Fibroblast of lung (primary cell): ENCODE results near the gene CDKN2B. TPM values are rescaled to one million over a fixed set of nuclear protein-coding genes. Genes with fewer than 3 reads are reported as not detected.

ENCODE experiments used
- DNase-seq, 2 donors: peaks; one replicate each; pipeline versions ENCODE4 v3.0.0 to v3.0.0-alpha.2; 2010; ENCODE audit warnings: low read depth in 2 of 2
- H2AFZ ChIP-seq: 2 replicates; pipeline ENCODE4 v1.5.1; 2012; ENCODE audit warnings: low read length, control low read depth, inconsistent platforms
- H3K27ac ChIP-seq: 2 replicates; pipeline ENCODE4 v1.5.1; 2011; ENCODE audit warnings: low read length, control low read depth; ENCODE audit not compliant: insufficient read depth
- H3K27me3 ChIP-seq: 2 replicates; pipeline ENCODE4 v1.5.1; 2011; ENCODE audit warnings: mild to moderate bottlenecking, low read length; ENCODE audit not compliant: control insufficient read depth, insufficient read depth
- H3K36me3 ChIP-seq: 2 replicates; pipeline ENCODE4 v1.5.1; 2011; ENCODE audit warnings: low read length; ENCODE audit not compliant: control insufficient read depth, insufficient read depth
- H3K4me1 ChIP-seq: 2 replicates; pipeline ENCODE4 v1.5.1; 2011; ENCODE audit warnings: low read length; ENCODE audit not compliant: control insufficient read depth, insufficient read depth; ENCODE audit errors: extremely low read depth
- H3K4me2 ChIP-seq: 2 replicates; pipeline ENCODE4 v1.5.1; 2011; ENCODE audit warnings: low read length, control low read depth; ENCODE audit not compliant: insufficient read depth; ENCODE audit errors: extremely low read depth
- H3K4me3 ChIP-seq, 4 experiments: fragments of 200-600 bp in 1 of 4; sonication (generic) in 1 of 4; replicated peaks in 1 of 4; 2 replicates each; pipeline ENCODE4 v1.5.1; 2011 to 2016; ENCODE audit warnings: low read length in 4 of 4, low read depth in 3 of 4, mild to moderate bottlenecking in 3 of 4, control low read depth in 2 of 4, inconsistent platforms in 1 of 4, mixed read lengths in 1 of 4; ENCODE audit not compliant: insufficient read depth in 1 of 4; ENCODE audit errors: control extremely low read depth in 1 of 4
- H3K79me2 ChIP-seq: 2 replicates; pipeline ENCODE4 v1.5.1; 2012; ENCODE audit warnings: mild to moderate bottlenecking, low read length, inconsistent platforms; ENCODE audit not compliant: control insufficient read depth, insufficient read depth
- H3K9ac ChIP-seq: 2 replicates; pipeline ENCODE4 v1.5.1; 2011; ENCODE audit warnings: mild to moderate bottlenecking, low read length, control low read depth; ENCODE audit not compliant: insufficient read depth
- H3K9me3 ChIP-seq: 2 replicates; pipeline ENCODE4 v1.5.1; 2012; ENCODE audit warnings: low read depth, low read length; ENCODE audit not compliant: control insufficient read depth, insufficient read depth
- H4K20me1 ChIP-seq: 2 replicates; pipeline ENCODE4 v1.5.1; 2011; ENCODE audit warnings: low read length; ENCODE audit not compliant: control insufficient read depth, insufficient read depth; ENCODE audit errors: extremely low read depth
- EZH2 ChIP-seq: IDR thresholded peaks from 2 replicates; pipeline ENCODE4 v1.5.1; 2012; ENCODE audit warnings: low read length, control low read depth, mild to moderate bottlenecking; ENCODE audit errors: missing control alignments
- polyA plus RNA-seq, 2 donors: library from polyadenylated mRNA; depleted of rRNA in 1 of 2; stranded (reverse) in 1 of 2; unstranded in 1 of 2; fragments of >200 nt; gene quantifications; 2 replicates each; pipeline ENCODE4 v1.2.1, GENCODE V29; 2011 to 2012; ENCODE audit warnings: missing spikeins in 1 of 2
- total RNA-seq: library from RNA; depleted of rRNA; stranded (reverse); fragments of >200 nt; gene quantifications from 2 replicates; pipeline ENCODE4 v1.2.1, GENCODE V29; 2014
- TF ChIP-seq, protein P1 (sequence below), 2 donors: IDR thresholded peaks in 1 of 2; conservative IDR thresholded peaks in 1 of 2; 1 replicate in 1 of 2; 2 replicates in 1 of 2; pipeline ENCODE4 v1.5.1; 2011 to 2012; ENCODE audit warnings: low read length in 2 of 2, control low read depth in 1 of 2, inconsistent platforms in 1 of 2, low read depth in 1 of 2, mild to moderate bottlenecking in 1 of 2

The CDKN2B gene
- total and polyA plus RNA-seq, 2 donors (not counting 1 experiment from before 2014, with no cell fraction given) = 22.6 to 44.9 TPM

DNA sequence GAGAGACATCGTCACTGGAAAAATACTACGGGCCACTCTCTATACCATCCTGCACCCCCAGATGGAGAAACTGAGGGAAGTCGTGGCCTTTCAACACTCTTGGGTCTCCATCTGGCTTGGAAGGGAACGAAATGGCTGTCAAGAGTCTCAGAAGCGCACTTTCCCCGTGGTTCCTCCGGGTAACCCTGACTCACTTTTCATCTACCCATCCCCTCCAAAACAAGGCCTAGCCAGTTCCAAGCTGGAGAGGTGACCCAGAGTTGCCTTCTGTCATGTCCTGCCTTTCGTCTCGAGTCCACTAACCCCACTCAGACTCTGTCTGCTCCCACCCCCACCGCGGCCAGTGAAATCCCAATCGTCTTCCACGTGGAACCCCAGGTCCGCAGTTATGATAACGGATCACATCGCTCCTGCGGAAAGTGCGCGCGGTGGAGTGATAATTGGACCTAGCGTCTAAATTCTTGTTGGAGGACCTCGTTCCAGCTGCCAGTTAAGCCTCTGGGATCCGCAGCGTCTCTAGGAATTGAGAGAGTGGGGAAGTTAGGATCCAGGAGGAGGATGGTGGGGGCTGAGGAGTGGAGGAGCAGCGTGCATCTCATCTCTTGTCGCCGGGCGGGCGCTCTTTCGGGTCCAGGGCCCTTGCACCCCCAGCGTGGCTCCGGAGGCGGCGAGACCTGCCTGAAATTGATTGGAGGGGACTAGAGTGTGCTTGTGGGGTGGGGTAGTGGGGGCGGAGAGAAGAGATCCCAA lies 19.5 kb downstream of the CDKN2B start:
- H2AFZ ChIP-seq = peak overlapping the region; percentile 86
- DNase-seq = no peak
- H3K9ac ChIP-seq = peak overlapping the region; percentile 28
- H3K4me3 ChIP-seq = peak overlapping the region in 3 of 4 experiments; percentile 27 to 35 (median 33)
- H3K4me1 ChIP-seq = peaks cover 4% of the 10 kb centered on the region
- H3K27me3 ChIP-seq = no peaks in the 10 kb centered on the region
- H3K4me2 ChIP-seq = peak overlapping the region; percentile 97
- no peaks in the 10 kb centered on the region for H3K36me3 ChIP-seq
- H3K9me3 ChIP-seq = no peaks in the 10 kb centered on the region
- H4K20me1 ChIP-seq = no peaks in the 10 kb centered on the region
- H3K79me2 ChIP-seq = peaks cover 17% of the 10 kb centered on the region
- TF ChIP-seq, protein P1, sequence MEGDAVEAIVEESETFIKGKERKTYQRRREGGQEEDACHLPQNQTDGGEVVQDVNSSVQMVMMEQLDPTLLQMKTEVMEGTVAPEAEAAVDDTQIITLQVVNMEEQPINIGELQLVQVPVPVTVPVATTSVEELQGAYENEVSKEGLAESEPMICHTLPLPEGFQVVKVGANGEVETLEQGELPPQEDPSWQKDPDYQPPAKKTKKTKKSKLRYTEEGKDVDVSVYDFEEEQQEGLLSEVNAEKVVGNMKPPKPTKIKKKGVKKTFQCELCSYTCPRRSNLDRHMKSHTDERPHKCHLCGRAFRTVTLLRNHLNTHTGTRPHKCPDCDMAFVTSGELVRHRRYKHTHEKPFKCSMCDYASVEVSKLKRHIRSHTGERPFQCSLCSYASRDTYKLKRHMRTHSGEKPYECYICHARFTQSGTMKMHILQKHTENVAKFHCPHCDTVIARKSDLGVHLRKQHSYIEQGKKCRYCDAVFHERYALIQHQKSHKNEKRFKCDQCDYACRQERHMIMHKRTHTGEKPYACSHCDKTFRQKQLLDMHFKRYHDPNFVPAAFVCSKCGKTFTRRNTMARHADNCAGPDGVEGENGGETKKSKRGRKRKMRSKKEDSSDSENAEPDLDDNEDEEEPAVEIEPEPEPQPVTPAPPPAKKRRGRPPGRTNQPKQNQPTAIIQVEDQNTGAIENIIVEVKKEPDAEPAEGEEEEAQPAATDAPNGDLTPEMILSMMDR (conservative IDR thresholded peaks at IDR 0.05 in 1 of 2, IDR thresholded peaks at IDR 0.05 in 1 of 2; ENCODE audit: low read depth in 1 of 2, low read length in 2 of 2) = no peak
- no peak for TF ChIP-seq EZH2
- peak overlapping the region; percentile 62 for H3K27ac ChIP-seq

DNA sequence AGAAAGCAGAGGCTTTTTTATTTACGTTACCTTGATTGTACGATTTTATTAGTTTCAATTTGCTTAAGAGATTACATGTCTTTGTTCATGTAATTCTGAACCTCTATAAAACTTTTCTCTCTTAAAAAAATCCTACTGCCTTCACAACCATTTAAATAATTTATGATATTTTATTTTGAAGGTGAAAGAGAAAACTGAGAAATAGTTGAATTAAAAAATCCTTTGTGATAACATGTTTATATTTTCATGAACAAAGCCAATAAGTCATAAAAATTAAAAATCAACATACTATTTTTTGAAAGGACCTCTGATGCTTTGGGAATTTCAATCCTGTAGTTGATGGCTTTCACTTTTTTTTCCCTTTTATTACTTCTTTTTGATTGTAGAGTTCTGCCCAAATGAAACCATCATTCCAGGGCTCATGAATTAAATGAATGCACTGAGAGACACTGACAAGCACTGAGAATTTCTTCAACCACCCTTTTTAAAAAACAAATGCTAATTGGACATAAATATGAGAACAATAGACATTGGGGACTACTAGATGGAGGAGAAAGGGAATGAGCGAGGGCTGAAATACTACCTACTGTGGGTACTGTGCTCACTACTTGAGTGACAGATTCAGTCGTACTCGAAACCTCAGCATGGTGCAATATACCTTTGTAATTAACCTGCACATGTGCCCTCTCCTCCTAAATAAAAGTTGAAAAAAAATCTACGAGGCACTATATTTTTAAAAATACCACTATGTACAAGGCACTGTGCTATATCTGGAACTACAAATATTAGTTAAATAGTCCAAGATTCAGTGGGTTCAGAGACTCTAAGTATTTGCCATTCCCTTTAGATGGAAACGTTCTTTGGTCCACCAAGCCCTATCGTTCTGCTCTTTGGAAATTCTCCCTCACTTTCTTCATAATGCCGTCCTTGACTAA lies 20.8 kb downstream of the CDKN2B start:
- TF ChIP-seq, protein P1 (conservative IDR thresholded peaks at IDR 0.05 in 1 of 2, IDR thresholded peaks at IDR 0.05 in 1 of 2; ENCODE audit: low read depth in 1 of 2, low read length in 2 of 2) = no peak
- no peak for TF ChIP-seq EZH2
- Histone ChIP-seq H3K4me2 (peak overlapping the region; percentile 95), H3K9ac (no peak overlapping the region), H3K27ac (peak overlapping the region; percentile 80), H4K20me1 (no peaks in the 10 kb centered on the region), H3K4me3 (peak overlapping the region in 3 of 4 experiments; percentile 5 to 27 (median 5)), H3K4me1 (peaks cover 4% of the 10 kb centered on the region), H3K79me2 (peaks cover 10% of the 10 kb centered on the region), H2AFZ (peak overlapping the region; percentile 65), H3K27me3 (no peaks in the 10 kb centered on the region), H3K36me3 (no peaks in the 10 kb centered on the region), H3K9me3 (no peaks in the 10 kb centered on the region)
- DNase-seq = no peak
